Activated CD4-positive, alpha-beta T cell treated with anti-CD3 and anti-CD28 coated beads for 36 hours (primary cell): ENCODE data around the gene SDK1. TPM values are rescaled to one million over a fixed set of nuclear protein-coding genes. Genes with fewer than 3 reads are reported as not detected.

Source experiments
- ATAC-seq: fragments of 200-7000 bp; cut with Tn5 transposase; one replicate; pipeline ENCODE4 v1.10.0; 2021; ENCODE audit warnings: mild to moderate bottlenecking, moderate library complexity
- CTCF ChIA-PET: fragments of 350-600 bp; sonication (Branson Sonifier 250); formaldehyde crosslinking; loops from one replicate; lab custom pipeline; 2021; ENCODE audit warnings: antibody characterized with exemption; lab: Charles Lee
- POLR2A ChIA-PET: fragments of 350-600 bp; sonication (Branson Sonifier 250); formaldehyde crosslinking; loops from one replicate; lab custom pipeline; 2021; ENCODE audit warnings: antibody characterized with exemption, inconsistent platforms; lab: Charles Lee
- DNase-seq: peaks from one replicate; pipeline ENCODE4 v3.0.0-alpha.2; 2020
- H3K27ac Mint-ChIP-seq: one replicate; pipeline ENCODE4 v1.8.0; 2021; ENCODE audit warnings: mixed read lengths
- H3K27me3 Mint-ChIP-seq: one replicate; pipeline ENCODE4 v1.8.0; 2021; ENCODE audit warnings: mixed read lengths
- H3K36me3 Mint-ChIP-seq: one replicate; pipeline ENCODE4 v1.8.0; 2021; ENCODE audit warnings: low read depth, mixed read lengths
- H3K4me1 Mint-ChIP-seq: one replicate; pipeline ENCODE4 v1.8.0; 2021; ENCODE audit warnings: mixed read lengths
- H3K4me3 Mint-ChIP-seq: one replicate; pipeline ENCODE4 v1.8.0; 2021; ENCODE audit warnings: mild to moderate bottlenecking, moderate library complexity, mixed read lengths
- H3K9me3 Mint-ChIP-seq: one replicate; pipeline ENCODE4 v1.8.0; 2021; ENCODE audit warnings: low read depth, mixed read lengths
- intact Hi-C, 2 experiments: fragments of 100-400 bp; cut with DNase I in 1 of 2; cut with micrococcal nuclease in 1 of 2; formaldehyde crosslinking; loops; one replicate each; pipeline versions ENCODE4 v1.14.2 to v1.15.1; 2022 to 2024; cut with DNase I, micrococcal nuclease
- total RNA-seq, 2 experiments: library from RNA; stranded (reverse); gene quantifications; one replicate each; pipeline ENCODE4 v1.2.3, GENCODE V29; 2021

Gene SDK1
- total RNA-seq, 2 experiments from 2014 or later = 1.1 to 1.9 TPM

DNA sequence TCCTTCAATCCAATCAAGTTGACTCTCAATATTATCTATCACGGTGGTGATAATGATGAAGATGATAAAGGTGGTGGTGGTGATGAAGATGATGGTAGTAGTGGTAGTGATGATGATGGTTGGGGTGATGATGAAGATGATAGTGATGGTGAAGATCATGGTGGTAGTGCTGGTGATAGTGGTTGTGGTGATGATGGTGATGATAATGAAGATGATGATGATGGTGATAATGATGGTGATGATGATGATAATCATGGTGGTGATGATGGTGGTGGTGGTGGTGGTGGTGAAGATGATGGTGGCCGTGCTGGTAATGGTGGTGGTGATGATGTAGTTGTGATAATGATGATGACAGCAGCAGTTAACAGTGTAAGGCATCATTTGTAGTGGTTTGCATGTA, 29.8 kb upstream of the SDK1 start:
- no peak for ATAC-seq
- Mint-ChIP-seq H3K4me3 (no peak overlapping the region), H3K36me3 (no peaks in the 10 kb centered on the region), H3K9me3 (no peaks in the 10 kb centered on the region), H3K27ac (no peak overlapping the region), H3K4me1 (no peaks in the 10 kb centered on the region), H3K27me3 (peaks cover 9% of the 10 kb centered on the region)
- intact Hi-C loops = no loop called here
- CTCF ChIA-PET = interaction anchor here (0.9 kb wide), 1 partner anchor 134 kb away, joined by 3 read pairs; no protein-coding TSS in a partner anchor
- DNase-seq = no peak
- POLR2A ChIA-PET = no interaction called here

DNA sequence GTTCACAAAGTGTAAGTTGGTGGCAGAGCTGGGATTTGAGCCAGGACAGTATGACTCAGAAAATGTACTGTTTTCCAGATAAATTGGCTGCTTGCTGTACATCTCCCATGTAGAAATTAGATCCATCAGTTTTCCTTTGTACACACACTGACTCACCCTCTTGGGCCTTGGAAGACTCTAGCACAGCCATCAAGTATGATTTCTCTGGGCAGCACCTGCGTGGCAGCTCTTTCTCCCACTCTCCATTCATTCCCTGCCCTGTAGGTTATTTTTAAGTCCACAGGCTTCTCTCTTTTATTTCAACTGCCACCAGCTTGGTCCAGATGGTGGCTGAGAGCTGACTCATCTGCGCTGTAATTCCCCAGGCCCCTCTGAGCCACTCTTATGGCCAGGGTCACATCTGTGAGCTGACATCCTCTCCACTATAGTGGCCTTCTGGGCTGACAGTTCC, 28.3 kb upstream of the SDK1 start:
- Mint-ChIP-seq H3K4me1 (no peaks in the 10 kb centered on the region), H3K27me3 (peaks cover 6% of the 10 kb centered on the region), H3K27ac (no peak overlapping the region), H3K4me3 (no peak overlapping the region), H3K36me3 (no peaks in the 10 kb centered on the region), H3K9me3 (peaks cover 3% of the 10 kb centered on the region)
- intact Hi-C loops = no loop called here
- ATAC-seq = no peak
- ChIA-PET POLR2A (no interaction called here), CTCF (interaction anchor here (0.6 kb wide), 1 partner anchor 141 kb away, joined by 3 read pairs; no protein-coding TSS in a partner anchor)
- no peak for DNase-seq

GRCh38 chr7:3274131-3274530, 26.9 kb upstream of the SDK1 start:
- H3K9me3 Mint-ChIP-seq = peaks cover 3% of the 10 kb centered on the region
- ChIA-PET CTCF (no interaction called here), POLR2A (no interaction called here)
- intact Hi-C loops = no loop called here
- H3K4me1 Mint-ChIP-seq = no peaks in the 10 kb centered on the region
- ATAC-seq (no peak), DNase-seq (no peak)
- H3K27me3 Mint-ChIP-seq = peaks cover 2% of the 10 kb centered on the region
- no peak overlapping the region for H3K27ac Mint-ChIP-seq
- no peak overlapping the region for H3K4me3 Mint-ChIP-seq
- H3K36me3 Mint-ChIP-seq = no peaks in the 10 kb centered on the region

- H3K4me3 Mint-ChIP-seq = no peak overlapping the region
- no peaks in the 10 kb centered on the region for H3K36me3 Mint-ChIP-seq
- H3K27ac Mint-ChIP-seq = no peak overlapping the region
- H3K27me3 Mint-ChIP-seq = peaks cover 2% of the 10 kb centered on the region
- peaks cover 3% of the 10 kb centered on the region for H3K9me3 Mint-ChIP-seq
- ChIA-PET CTCF (no interaction called here), POLR2A (no interaction called here)
- intact Hi-C loops = no loop called here
- ATAC-seq (no peak), DNase-seq (no peak)
- no peaks in the 10 kb centered on the region for H3K4me1 Mint-ChIP-seq
Measured at GRCh38 chr7:3277604-3278572, 23.2 kb upstream of the SDK1 start.

DNA sequence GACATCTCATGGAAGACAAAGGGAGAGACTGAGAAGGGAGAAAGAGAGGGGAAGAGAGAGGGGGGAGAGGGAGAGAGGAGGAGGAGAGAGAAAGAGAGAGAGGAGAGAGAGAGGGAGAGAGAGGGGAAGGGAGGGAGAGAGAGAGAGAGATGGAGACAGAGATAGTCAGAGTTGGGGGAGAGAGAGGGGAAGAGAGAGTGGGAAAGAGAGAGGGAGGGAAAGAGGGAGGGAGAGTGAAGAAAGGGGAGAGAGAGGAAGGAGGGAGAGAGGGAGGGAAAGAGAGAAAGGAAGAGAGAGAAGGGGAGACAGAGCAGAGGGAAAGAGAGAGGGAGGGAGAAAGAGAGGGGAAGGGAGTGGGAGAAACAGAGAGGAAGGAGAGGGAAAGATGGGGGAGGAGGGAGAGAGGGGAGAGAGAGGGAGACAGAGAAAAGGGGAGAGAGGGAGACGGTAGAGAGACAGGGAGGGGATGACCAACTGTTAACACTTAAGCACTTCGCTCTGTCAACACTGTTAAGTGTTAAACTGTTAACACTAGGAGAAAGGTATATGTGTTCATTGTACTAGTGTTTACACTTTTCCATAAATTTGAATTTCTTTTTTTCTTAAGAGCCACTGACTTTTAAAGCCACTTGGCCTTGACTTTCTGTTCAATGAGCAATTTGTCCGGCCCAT, 21.8 kb upstream of the SDK1 start:
- intact Hi-C loops = no loop called here
- Mint-ChIP-seq H3K36me3 (no peaks in the 10 kb centered on the region), H3K4me3 (no peak overlapping the region), H3K27me3 (no peaks in the 10 kb centered on the region), H3K27ac (no peak overlapping the region), H3K4me1 (no peaks in the 10 kb centered on the region), H3K9me3 (peaks cover 3% of the 10 kb centered on the region)
- CTCF ChIA-PET = no interaction called here
- DNase-seq = no peak
- ATAC-seq = no peak
- POLR2A ChIA-PET = no interaction called here

DNA sequence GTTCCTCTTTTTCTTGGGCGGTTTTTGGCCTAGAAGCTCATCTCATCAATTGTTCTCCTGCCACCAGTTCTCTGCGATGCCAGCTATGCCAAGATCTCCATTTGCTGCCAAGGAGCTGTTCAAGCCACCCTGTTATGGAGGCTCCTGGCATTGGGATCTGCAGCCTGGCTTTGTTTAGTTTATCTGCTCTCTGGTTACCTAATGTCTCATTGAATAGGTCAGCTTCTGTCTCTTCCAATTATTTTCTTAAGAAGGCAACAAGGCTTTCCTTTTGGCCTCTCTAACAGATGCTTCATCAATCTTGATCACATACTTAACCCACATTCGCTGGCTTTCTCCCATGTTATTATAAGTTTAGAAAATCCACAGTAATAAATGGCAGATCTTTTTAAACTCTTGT, 20.6 kb upstream of the SDK1 start:
- ATAC-seq = no peak
- Mint-ChIP-seq H3K4me1 (no peaks in the 10 kb centered on the region), H3K27me3 (no peaks in the 10 kb centered on the region), H3K9me3 (peaks cover 3% of the 10 kb centered on the region), H3K36me3 (no peaks in the 10 kb centered on the region), H3K4me3 (no peak overlapping the region), H3K27ac (no peak overlapping the region)
- no peak for DNase-seq
- POLR2A ChIA-PET = no interaction called here
- CTCF ChIA-PET = no interaction called here
- intact Hi-C loops = no loop called here

GRCh38 chr7:3280946-3281656, 20.0 kb upstream of the SDK1 start:
- ChIA-PET POLR2A (no interaction called here), CTCF (no interaction called here)
- Mint-ChIP-seq H3K27me3 (no peaks in the 10 kb centered on the region), H3K9me3 (peaks cover 3% of the 10 kb centered on the region), H3K4me3 (no peak overlapping the region), H3K36me3 (no peaks in the 10 kb centered on the region), H3K27ac (no peak overlapping the region), H3K4me1 (no peaks in the 10 kb centered on the region)
- intact Hi-C loops = no loop called here
- DNase-seq (no peak), ATAC-seq (no peak)

GRCh38 chr7:3282457-3282856, 18.6 kb upstream of the SDK1 start:
- DNase-seq (no peak), ATAC-seq (no peak)
- CTCF ChIA-PET = no interaction called here
- Mint-ChIP-seq H3K27ac (no peak overlapping the region), H3K4me1 (no peaks in the 10 kb centered on the region), H3K9me3 (peaks cover 2% of the 10 kb centered on the region), H3K27me3 (peaks cover 2% of the 10 kb centered on the region), H3K36me3 (no peaks in the 10 kb centered on the region), H3K4me3 (no peak overlapping the region)
- POLR2A ChIA-PET = no interaction called here
- intact Hi-C loops = no loop called here

DNA sequence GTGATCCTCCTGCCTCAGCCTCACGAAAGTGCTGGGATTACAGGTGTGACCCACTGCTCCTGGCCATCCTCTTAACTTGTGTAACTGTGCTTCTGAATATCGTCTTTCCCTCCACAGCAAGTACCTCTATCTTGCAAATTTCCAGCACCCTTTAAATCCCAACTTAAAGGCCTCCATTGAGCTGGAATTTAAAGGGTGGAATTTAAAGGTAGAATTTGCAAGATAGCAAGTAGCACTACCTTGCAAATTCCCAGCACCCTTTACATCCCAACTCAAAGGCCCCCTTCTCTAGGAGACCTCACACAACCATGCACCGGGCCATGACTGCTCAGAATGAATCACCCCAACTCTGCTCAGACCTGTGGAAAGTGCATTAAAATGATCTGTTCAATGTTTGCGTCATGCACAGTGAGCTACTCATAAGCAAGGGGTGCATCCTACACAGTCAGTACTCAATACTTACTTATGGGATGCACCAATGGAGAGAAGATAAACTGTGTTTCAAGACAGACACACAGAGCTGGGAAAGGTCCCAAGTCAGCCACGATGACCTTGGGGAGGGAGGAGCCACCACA, 17.8 kb upstream of the SDK1 start:
- H3K9me3 Mint-ChIP-seq = no peaks in the 10 kb centered on the region
- CTCF ChIA-PET = interaction anchor here (1.2 kb wide), 1 partner anchor 389 kb away, joined by 3 read pairs; no protein-coding TSS in a partner anchor

GRCh38 chr7:3285652-3286051, 15.4 kb upstream of the SDK1 start:
- CTCF ChIA-PET = interaction anchor here (1.1 kb wide), 1 partner anchor 20 kb away, joined by 3 read pairs; no protein-coding TSS in a partner anchor
- no peak for DNase-seq

More for the DNA sequence above, 17.8 kb upstream of the SDK1 start:
- Mint-ChIP-seq H3K27me3 (peaks cover 2% of the 10 kb centered on the region), H3K36me3 (no peaks in the 10 kb centered on the region), H3K27ac (no peak overlapping the region), H3K4me1 (no peaks in the 10 kb centered on the region), H3K4me3 (no peak overlapping the region)
- intact Hi-C loops = no loop called here
- DNase-seq (no peak), ATAC-seq (no peak)
- POLR2A ChIA-PET = no interaction called here

GRCh38 chr7:3289996-3290395, 11.1 kb upstream of the SDK1 start:
- DNase-seq = no peak
- intact Hi-C loops = no loop called here
- ChIA-PET CTCF (interaction anchor here (0.6 kb wide), 1 partner anchor 398 kb away, joined by 4 read pairs; no protein-coding TSS in a partner anchor), POLR2A (no interaction called here)
- no peak for ATAC-seq
- H3K27me3 Mint-ChIP-seq = peaks cover 5% of the 10 kb centered on the region
- no peak overlapping the region for H3K4me3 Mint-ChIP-seq
- H3K9me3 Mint-ChIP-seq = no peaks in the 10 kb centered on the region
- no peaks in the 10 kb centered on the region for H3K36me3 Mint-ChIP-seq
- no peak overlapping the region for H3K27ac Mint-ChIP-seq
- H3K4me1 Mint-ChIP-seq = no peaks in the 10 kb centered on the region

More at GRCh38 chr7:3285652-3286051, 15.4 kb upstream of the SDK1 start:
- Mint-ChIP-seq H3K36me3 (no peaks in the 10 kb centered on the region), H3K4me3 (no peak overlapping the region), H3K27ac (no peak overlapping the region), H3K9me3 (no peaks in the 10 kb centered on the region), H3K4me1 (no peaks in the 10 kb centered on the region), H3K27me3 (peaks cover 2% of the 10 kb centered on the region)
- POLR2A ChIA-PET = no interaction called here
- no peak for ATAC-seq
- intact Hi-C loops = no loop called here
